ENCODE data around the gene SLC25A33. TPM values are rescaled to one million over a fixed set of nuclear protein-coding genes. Genes with fewer than 3 reads are reported as not detected.
"Not testable (repeated sequence)": the region's sequence is repeated elsewhere in the genome, so short reads cannot be mapped to it uniquely, and the experiment has no call there.

Gene SLC25A33
- total RNA-seq, 2 donors from 2014 or later, result 7.1 to 13.6 TPM

DNA sequence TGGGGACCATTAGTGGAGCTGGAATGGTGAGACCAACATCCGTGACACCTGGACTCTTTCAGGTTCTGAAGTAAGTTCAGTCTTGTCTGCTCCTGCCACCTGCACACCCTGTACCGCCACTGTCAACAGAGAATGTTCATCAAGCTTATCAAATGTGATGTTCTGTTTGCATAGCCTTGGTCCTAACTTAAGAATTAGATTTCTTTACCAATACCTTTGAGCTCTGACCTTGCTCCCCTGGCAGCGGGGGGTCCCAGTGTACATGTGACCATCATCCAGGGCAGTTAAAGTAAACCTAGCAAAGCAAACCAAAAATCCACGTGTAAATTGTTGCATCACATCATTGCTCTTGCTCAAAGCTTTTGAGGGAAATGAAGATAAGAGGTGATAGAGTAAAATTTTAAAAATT is 14.5 kb downstream of the SLC25A33 start:
- H3K4me1 Mint-ChIP-seq (ENCODE audit: low read depth in 2 of 2), result peaks cover 5 to 19% of the 10 kb centered on the region in 2 donors
- peaks cover 17% of the 10 kb centered on the region for H3K36me3 Mint-ChIP-seq
- no peak overlapping the region for H3K27ac Mint-ChIP-seq
- H3K27me3 Mint-ChIP-seq, result no peaks in the 10 kb centered on the region
- H3K9me3 Mint-ChIP-seq, result no peaks in the 10 kb centered on the region
- no peak for ATAC-seq
- no peak overlapping the region for H3K4me3 Mint-ChIP-seq
- DNase-seq (ENCODE audit: low spot score), result no peak

DNA sequence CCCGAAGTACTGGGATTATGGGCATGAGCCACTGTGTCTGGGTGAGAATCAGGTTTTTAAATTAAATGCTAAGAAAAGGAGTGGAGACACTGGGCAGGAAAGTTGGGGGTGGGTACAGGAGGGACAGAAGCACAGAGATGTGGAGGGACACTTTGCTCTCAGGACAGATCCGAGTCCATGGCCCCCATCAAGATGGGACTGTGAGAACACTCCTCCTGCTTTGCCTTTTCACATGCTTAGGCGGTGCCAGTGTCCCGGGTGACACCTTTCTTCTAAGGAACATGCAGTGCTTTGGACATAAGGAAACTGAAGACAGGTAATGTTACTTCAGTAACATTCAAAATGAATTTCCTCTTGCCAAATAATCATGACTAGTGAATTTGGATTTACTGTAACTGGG is 16.7 kb downstream of the SLC25A33 start:
- ATAC-seq, result no peak
- peaks cover 11 to 19% of the 10 kb centered on the region in 2 donors for H3K4me1 Mint-ChIP-seq (ENCODE audit: low read depth in 2 of 2)
- no peak for DNase-seq (ENCODE audit: low spot score)
- no peaks in the 10 kb centered on the region for H3K9me3 Mint-ChIP-seq
- peaks cover 22% of the 10 kb centered on the region for H3K36me3 Mint-ChIP-seq
- no peak overlapping the region for H3K27ac Mint-ChIP-seq
- H3K27me3 Mint-ChIP-seq, result no peaks in the 10 kb centered on the region
- H3K4me3 Mint-ChIP-seq, result no peak overlapping the region

DNA sequence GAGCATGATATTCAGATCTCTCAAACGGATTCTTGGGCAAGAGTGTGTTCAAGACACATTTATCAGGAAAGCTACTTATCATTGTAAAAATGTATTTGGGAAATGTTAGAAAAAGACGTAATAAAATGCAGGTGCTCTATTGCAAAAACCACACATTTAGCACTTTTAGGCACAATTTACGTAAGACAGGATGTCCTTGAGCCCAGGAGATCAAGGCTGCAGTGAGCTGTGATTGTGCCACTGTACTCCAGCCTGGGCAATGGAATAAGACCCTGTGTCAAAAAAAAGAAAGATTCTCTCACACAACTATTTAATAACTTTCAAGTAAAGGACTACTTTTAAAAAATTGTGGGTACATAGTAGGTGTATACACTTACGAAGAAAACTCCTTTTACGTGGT is 18.4 kb downstream of the SLC25A33 start:
- DNase-seq (ENCODE audit: low spot score) (no peak), ATAC-seq (no peak)
- H3K4me3 Mint-ChIP-seq, result no peak overlapping the region
- no peaks in the 10 kb centered on the region for H3K9me3 Mint-ChIP-seq
- H3K4me1 Mint-ChIP-seq (ENCODE audit: low read depth in 2 of 2), result peaks cover 11 to 17% of the 10 kb centered on the region in 2 donors
- peaks cover 22% of the 10 kb centered on the region for H3K36me3 Mint-ChIP-seq
- H3K27me3 Mint-ChIP-seq, result no peaks in the 10 kb centered on the region
- H3K27ac Mint-ChIP-seq, result no peak overlapping the region

DNA sequence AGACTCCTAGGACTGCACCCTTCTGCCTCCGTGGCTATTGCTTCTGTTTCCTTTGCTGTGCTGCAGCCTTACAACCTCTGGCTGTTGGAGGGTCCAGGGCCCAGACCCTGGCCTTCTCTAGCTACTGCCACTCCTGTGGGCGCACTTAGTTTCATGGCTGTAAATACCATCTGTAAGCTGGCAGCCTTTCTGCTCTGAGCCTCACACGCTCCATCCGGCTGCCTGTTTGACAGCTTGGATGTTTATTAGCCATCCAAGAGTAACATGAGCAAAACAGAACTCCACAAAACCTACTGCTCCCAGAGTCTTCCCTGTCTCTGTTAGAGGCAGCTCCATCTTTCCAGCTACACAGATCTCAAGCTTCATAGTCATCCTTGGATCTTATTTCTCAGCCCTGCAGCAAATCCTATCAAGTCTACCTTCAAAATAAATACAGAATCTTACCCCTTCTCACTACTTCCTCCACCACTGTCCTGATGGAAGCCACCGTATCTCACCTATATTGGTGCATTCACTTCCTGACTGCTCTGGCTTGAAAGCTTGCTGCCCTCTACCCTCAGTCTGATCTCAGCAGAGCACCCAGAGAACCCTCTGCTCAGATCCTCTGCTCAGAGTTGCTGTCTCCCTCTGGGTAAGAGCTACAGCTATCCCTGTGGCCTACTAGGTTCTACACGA is 19.1 kb downstream of the SLC25A33 start:
- H3K36me3 Mint-ChIP-seq, result peaks cover 22% of the 10 kb centered on the region
- H3K9me3 Mint-ChIP-seq, result no peaks in the 10 kb centered on the region
- H3K4me3 Mint-ChIP-seq, result no peak overlapping the region
- ATAC-seq, result no peak
- peaks cover 11 to 16% of the 10 kb centered on the region in 2 donors for H3K4me1 Mint-ChIP-seq (ENCODE audit: low read depth in 2 of 2)
- H3K27me3 Mint-ChIP-seq, result no peaks in the 10 kb centered on the region
- DNase-seq (ENCODE audit: low spot score), result no peak
- H3K27ac Mint-ChIP-seq, result no peak overlapping the region

DNA sequence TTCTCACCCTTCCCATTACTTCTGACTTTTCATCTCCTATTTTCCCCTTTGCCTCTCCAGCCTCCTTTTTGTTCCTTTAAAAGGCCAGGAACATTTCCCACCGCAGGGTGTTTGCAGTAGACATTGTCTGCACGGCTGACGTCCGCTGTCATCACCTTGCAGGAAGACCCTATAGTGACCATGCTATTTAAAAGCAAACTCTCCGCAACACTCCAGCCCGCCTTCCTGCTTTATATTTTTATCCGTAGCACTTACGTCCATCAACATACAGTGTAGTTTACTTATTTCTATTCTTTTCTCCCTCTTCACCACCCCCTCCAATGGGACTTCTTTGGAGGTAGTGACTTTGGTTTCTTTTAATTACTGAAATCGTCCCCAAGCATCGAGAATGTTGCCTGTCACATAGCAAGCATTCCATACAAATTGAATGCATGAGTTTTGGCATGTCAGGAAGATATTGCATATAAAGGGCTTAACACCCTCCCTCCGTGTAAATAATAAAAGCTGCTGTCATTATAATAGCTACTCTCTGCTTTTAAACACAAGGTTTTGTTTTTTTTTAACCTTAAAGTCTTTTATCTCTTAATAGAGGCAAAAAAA is 19.8 kb downstream of the SLC25A33 start:
- ATAC-seq (no peak), DNase-seq (ENCODE audit: low spot score) (no peak)
- H3K27ac Mint-ChIP-seq, result no peak overlapping the region
- no peaks in the 10 kb centered on the region for H3K27me3 Mint-ChIP-seq
- H3K36me3 Mint-ChIP-seq, result peaks cover 22% of the 10 kb centered on the region
- H3K4me3 Mint-ChIP-seq, result no peak overlapping the region
- peaks cover 11 to 12% of the 10 kb centered on the region in 2 donors for H3K4me1 Mint-ChIP-seq (ENCODE audit: low read depth in 2 of 2)
- H3K9me3 Mint-ChIP-seq, result no peaks in the 10 kb centered on the region

DNA sequence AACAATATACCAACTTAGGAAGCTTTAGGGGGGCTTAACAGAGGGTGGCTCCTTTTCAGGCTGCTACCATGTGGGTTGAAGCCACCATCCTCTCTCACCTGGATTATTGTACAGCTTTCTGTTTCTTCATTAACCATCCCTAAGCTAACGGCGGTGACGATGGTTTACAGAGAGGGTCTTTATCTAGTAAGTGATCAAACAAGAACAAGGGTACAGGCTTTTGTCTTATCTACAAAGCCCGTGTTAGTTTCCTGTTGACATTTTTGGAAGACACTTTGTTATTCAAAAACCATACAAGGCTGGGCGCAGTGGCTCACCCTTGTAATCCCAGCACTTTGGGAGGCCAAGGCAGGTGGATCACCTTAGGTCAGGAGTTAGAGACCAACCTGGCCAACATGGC is 20.4 kb downstream of the SLC25A33 start:
- ATAC-seq, result no peak
- Mint-ChIP-seq H3K36me3 (peaks cover 22% of the 10 kb centered on the region), H3K27me3 (no peaks in the 10 kb centered on the region), H3K4me1 (ENCODE audit: low read depth in 2 of 2) (peaks cover 11 to 12% of the 10 kb centered on the region in 2 donors), H3K27ac (no peak overlapping the region), H3K9me3 (no peaks in the 10 kb centered on the region), H3K4me3 (no peak overlapping the region)
- no peak for DNase-seq (ENCODE audit: low spot score)

DNA sequence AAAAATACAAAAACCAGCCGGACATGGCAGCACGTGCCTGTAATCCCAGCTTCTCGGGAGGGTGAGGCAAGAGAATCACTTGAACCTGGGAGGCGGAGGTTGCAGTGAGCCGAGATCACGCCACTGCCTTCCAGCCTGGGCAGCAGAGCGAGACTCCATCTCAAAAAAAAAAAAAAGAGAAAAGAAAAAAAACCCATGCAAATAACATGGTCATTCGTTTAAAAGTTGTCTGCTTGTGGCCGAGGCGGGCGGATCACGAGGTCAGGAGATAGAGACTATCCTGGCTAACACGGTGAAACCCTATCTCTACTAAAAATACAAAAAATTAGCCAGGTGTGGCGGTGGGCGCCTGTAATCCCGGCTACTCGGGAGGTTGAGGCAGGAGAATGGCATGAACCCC is 20.8 kb downstream of the SLC25A33 start:
- not testable (repeated sequence) for DNase-seq (ENCODE audit: low spot score); H3K27me3 Mint-ChIP-seq; ATAC-seq; H3K27ac Mint-ChIP-seq; H3K4me3 Mint-ChIP-seq; H3K9me3 Mint-ChIP-seq
- H3K4me1 Mint-ChIP-seq (ENCODE audit: low read depth in 2 of 2), result peaks cover 11 to 12% of the 10 kb centered on the region in 2 donors
- H3K36me3 Mint-ChIP-seq, result peaks cover 22% of the 10 kb centered on the region

DNA sequence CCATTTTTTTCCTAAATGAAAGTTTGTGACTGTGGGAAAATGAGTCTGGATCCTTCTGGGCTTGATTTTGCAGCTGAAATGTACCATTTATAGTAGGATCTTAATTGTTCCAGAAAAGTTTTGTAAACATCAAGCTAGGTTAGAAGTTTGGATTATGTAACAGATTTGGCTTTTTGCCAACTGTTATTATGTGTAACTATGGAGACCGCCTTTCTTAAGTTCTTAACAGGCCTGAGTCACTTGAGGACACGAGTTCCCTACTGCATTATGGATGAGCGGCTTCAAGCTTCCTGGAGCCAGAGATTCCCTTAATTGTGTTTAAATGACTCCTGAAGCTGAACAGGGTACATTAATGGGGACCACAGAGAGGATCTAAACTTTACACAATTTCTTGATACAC is 22.2 kb downstream of the SLC25A33 start:
- no peak overlapping the region for H3K4me3 Mint-ChIP-seq
- DNase-seq (ENCODE audit: low spot score) (no peak), ATAC-seq (no peak)
- H3K36me3 Mint-ChIP-seq, result peaks cover 9% of the 10 kb centered on the region
- no peak overlapping the region for H3K27ac Mint-ChIP-seq
- H3K9me3 Mint-ChIP-seq, result no peaks in the 10 kb centered on the region
- peaks cover 9 to 11% of the 10 kb centered on the region in 2 donors for H3K4me1 Mint-ChIP-seq (ENCODE audit: low read depth in 2 of 2)
- no peaks in the 10 kb centered on the region for H3K27me3 Mint-ChIP-seq

DNA sequence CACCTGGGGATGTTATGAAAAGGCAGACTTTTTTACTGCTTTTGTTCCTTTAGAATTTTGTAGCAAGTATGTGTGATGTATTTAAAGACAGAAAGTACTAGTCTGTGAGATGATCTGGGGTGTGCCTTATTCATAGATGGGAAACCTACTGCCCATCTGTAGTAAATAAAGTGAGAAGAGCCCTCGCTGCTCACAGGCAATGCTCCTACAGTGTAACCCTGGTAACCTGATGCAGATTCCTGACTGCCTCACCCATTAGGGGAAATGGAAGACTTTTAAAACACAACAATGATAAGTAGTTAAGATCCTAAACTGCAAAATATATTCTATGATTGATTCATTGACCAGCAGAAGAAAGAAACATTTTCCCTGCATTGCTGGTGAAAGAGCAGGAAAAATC is 30.0 kb downstream of the SLC25A33 start:
- Mint-ChIP-seq H3K36me3 (no peaks in the 10 kb centered on the region), H3K4me3 (no peak overlapping the region), H3K9me3 (no peaks in the 10 kb centered on the region), H3K27ac (no peak overlapping the region), H3K27me3 (no peaks in the 10 kb centered on the region), H3K4me1 (ENCODE audit: low read depth in 2 of 2) (no peaks in the 10 kb centered on the region)
- DNase-seq (ENCODE audit: low spot score), result no peak
- ATAC-seq, result no peak

DNA sequence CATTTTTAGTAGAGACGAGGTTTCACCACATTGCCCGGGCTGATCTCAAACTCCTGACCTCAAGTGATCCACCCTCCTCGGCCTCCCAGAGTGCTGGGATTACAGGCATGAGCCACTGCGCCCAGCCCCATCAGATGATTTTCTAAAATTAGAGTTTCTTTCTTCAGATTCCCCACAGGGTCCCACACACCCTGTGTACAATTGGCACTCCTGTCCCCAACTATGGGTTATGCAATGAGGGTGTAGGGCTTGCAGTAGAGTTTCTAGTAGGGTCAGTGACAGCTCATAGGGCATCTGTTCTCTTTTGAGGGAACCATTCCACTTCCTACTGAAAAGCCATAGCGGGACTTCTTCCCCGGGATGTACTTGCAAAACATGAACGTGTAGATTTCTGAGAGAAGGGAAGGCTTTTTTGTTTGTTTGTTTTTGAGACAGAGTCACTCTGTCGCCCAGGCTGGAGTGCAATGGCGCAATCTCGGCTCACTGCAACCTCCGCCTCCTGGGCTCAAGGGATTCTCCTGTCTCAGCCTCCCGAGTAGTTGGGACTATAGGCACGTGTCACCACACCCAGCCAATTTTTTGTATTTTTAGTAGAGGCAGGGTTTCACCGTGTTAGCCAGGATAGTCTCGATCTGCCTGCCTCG is 31.7 kb downstream of the SLC25A33 start:
- H3K4me3 Mint-ChIP-seq; DNase-seq (ENCODE audit: low spot score); H3K36me3 Mint-ChIP-seq; ATAC-seq; H3K27ac Mint-ChIP-seq; H3K27me3 Mint-ChIP-seq; H3K9me3 Mint-ChIP-seq; H3K4me1 Mint-ChIP-seq (ENCODE audit: low read depth in 2 of 2): not testable (repeated sequence)

DNA sequence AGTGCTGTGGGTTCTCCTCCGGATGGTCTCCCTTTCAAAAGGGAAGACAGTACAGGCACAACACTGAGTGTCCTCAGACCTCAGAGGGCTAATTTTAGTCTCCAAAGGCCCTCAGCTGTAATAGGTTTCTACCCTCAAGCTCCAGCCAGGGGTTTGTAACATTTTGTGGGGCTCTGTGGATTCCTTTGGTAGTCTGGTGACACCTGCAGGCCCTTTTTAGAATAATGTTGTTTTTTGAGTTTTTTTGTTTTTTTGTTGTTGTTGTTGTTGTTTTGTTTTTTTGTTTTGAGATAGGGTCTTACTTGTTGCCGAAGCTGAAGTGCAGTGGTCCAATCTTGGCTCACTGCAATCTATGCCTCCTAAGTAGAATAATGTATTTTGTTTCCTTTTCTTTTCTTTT is 34.5 kb downstream of the SLC25A33 start:
- ATAC-seq, result no peak
- DNase-seq (ENCODE audit: low spot score), result no peak
- Mint-ChIP-seq H3K9me3 (no peaks in the 10 kb centered on the region), H3K4me1 (ENCODE audit: low read depth in 2 of 2) (no peaks in the 10 kb centered on the region), H3K27ac (no peak overlapping the region), H3K4me3 (no peak overlapping the region), H3K36me3 (peaks cover 5% of the 10 kb centered on the region), H3K27me3 (no peaks in the 10 kb centered on the region)

DNA sequence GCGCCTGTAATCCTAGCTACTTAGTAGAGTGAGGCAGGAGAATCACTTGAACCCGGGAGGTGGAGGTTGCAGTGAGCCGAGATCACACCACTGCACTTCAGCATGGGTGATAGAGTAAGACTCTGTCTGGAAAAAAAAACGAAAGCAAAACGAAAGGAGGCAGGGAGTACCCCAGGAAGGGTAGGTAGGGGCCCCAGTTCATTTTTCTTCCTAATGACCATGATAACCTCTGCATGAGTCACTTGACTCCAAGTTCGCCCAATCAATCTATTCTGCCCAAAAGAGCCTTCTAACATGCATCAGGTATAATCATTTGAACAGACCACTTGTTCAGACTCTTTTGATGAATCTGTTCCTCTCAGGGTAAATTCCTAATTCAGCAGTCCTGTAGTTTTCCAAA is 36.2 kb downstream of the SLC25A33 start:
- no peaks in the 10 kb centered on the region for H3K4me1 Mint-ChIP-seq (ENCODE audit: low read depth in 2 of 2)
- ATAC-seq, result no peak
- peaks cover 5% of the 10 kb centered on the region for H3K36me3 Mint-ChIP-seq
- no peak for DNase-seq (ENCODE audit: low spot score)
- H3K9me3 Mint-ChIP-seq, result no peaks in the 10 kb centered on the region
- H3K27ac Mint-ChIP-seq, result no peak overlapping the region
- no peak overlapping the region for H3K4me3 Mint-ChIP-seq
- no peaks in the 10 kb centered on the region for H3K27me3 Mint-ChIP-seq

DNA sequence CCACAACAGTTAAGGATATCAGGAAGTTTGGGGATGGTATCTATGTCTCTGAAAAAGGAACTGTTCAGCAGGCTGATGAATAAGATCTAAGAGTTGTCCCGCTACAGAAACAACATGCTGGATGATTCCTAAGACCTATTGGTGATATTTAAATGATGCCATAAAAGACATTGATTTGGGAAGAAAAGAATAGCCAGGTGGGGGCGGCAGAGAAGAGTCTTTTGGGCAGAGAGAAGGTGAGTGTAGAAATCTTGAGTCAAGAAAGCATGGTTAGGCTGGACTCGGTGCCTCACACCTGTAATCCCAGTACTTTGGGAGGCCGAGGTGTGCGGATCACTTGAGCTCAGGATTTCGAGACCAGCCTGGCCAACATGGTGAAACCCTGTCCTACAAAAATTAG is 37.6 kb downstream of the SLC25A33 start:
- Mint-ChIP-seq H3K27ac (no peak overlapping the region), H3K36me3 (peaks cover 5% of the 10 kb centered on the region), H3K27me3 (no peaks in the 10 kb centered on the region), H3K9me3 (no peaks in the 10 kb centered on the region), H3K4me1 (ENCODE audit: low read depth in 2 of 2) (no peaks in the 10 kb centered on the region), H3K4me3 (no peak overlapping the region)
- ATAC-seq (no peak), DNase-seq (ENCODE audit: low spot score) (peak; percentile 22)

DNA sequence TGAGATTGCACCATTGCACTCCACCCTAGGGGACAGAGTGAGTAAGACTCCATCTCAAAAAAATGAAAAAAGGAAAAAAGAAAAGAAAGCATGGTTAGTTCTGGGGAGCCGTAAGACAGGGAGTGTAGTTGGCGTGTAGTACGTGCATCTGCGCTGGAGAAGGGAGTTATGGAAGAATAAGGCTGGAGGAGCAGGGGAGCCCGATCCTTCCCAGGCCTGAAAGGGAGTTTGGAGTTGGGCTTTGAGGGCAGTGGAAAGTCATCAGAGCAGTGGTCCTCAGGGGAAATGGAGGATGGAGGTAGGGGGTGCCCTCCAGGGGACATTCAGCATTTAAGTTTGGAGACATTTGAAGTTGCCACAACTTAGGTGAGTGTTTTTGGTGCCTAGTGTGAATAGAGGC is 38.2 kb downstream of the SLC25A33 start:
- Mint-ChIP-seq H3K36me3 (peaks cover 5% of the 10 kb centered on the region), H3K4me3 (no peak overlapping the region), H3K4me1 (ENCODE audit: low read depth in 2 of 2) (no peaks in the 10 kb centered on the region), H3K27me3 (no peaks in the 10 kb centered on the region), H3K9me3 (no peaks in the 10 kb centered on the region), H3K27ac (no peak overlapping the region)
- ATAC-seq (no peak), DNase-seq (ENCODE audit: low spot score) (peak; percentile 2)

All from natural killer cell treated with Interleukin-12 subunit alpha and Interleukin-12 subunit beta and Interleukin-15 and Interleukin-18, amount 100 ng/mL, for 72 hours (primary cell).